Anterior cingulate cortex (tissue), 58 donors: ENCODE data around the gene SIL1.
"Not testable (repeated sequence)": the region's sequence is repeated elsewhere in the genome, so short reads cannot be mapped to it uniquely, and the experiment has no call there.

Experiments
- DNase-seq, 58 donors: peaks; one replicate each; lab custom pipeline; 2025; lab: John Stamatoyannopoulos, UW

SIL1 gene

DNA sequence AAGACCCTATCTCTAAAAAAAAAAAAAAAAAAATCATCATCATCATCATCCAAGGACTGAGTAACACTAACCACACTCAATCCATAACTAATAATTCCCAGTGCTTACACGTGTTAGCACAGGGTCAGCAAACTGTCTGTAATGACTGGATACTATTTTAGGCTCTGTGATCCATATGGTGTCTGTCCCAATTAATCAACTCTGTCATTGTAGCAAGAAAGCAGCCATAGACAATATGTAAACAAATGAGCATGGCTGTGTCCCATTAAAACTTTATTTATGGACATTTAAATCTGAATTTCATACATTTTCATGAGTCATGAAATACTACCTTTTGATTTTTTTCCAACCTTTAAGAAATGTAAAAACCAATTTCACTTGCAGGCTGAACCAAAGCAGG, 148.4 kb downstream of the SIL1 start:
- no peak for DNase-seq

DNA sequence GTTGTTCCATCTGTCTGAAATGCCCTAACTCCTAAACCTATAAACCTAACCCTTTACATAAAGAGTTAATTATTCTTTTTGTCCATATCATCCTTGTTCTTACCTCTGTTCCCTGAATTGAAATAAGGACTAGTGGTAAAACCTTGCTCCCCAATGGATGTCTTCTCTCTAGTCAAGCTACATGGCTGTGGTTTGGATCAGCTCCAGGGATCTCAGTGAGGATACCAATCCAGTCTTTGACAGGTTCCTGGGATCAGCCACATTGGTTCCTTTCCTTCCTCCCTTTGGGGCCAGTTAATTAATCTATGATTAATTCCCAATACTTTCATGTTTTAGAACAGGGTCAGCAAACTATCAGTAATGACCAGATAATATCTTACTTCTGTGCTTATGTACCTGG, 151.6 kb downstream of the SIL1 start:
- DNase-seq: no peak

DNA sequence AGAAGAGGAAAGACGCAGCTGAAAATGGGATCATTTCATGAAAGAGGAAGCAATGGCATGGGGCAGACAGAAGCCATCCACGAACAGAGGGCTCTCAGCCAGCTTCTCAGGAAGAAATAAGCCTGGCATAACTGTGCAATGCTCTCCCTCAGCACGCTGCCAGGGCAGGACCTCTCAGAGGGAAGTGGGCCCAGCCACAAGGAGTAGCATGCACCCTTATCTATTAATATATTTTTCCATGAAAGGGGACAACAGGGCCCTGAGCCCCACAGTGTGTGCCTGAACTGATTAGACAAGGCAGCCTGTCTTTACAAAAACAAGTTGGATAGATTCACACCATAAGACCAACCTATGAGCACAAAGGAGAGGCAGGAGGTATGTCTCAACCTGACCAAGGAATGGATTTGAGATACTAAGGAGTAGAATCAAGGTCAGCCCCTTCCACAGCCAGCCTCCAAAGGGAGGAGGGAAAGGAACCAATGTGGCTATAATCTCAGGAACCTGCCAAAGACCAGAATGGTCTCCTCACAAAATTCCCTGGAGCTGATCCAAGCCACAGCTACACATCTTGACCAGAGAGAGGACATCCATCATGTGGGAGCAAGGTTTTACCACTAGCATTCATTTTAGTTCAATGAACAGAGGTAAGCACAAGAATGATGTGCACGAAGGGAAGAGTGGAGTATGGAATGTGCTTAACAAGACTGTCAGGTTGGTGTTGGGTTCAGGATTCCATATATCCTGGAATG, 154.8 kb downstream of the SIL1 start:
- no peak for DNase-seq

DNA sequence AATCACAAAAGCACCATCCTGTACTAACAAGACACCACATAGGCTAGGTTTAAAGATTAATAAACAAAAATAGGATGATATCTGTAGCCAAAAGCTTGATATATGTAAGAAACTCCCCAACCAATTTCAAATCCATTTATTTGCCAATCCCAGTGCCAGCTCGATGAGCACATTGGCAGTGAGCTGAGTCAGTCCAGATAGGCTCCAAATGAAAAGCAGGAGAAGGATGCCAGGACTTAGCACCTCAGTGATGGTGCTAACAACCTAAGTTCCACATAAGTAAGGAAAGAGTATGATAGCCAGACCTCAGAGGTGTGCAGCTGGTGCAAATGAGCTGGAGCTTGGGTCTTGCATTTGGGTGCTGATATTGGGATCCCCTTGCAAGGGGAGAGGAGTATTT, 158.1 kb downstream of the SIL1 start:
- no peak for DNase-seq

DNA sequence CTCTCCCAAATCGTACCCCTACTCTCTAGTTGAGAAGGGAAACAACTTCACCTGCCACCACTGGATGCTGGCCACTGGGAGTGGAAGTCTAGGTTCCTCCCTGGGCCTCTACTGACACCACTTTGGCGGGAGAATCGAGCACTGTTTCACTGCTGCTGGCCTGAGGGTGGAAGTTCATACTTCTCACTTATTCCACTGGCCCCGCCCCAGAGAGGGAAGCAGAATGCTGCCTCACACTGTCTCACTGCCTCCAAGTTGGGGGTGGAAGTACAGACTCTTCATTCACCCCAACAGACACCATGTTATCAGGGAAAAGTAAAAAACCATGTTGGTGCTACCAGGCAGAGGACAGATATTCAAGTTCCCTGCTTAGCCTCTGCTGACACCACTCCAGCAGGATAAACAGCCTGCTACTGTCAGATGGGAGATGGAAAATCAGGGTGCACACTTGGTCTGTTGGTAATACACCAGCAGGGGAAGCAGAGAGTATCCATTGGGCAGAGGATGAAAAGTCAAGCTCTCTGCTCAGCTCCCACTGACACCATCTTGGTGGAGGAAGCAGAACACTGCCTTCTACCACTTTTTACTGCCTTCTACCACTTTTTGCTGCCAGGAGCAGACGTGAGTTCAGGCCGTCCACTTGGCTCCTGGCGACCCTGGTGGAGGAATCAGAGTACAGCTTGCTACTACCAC, 159.4 kb downstream of the SIL1 start:
- DNase-seq: no peak

DNA sequence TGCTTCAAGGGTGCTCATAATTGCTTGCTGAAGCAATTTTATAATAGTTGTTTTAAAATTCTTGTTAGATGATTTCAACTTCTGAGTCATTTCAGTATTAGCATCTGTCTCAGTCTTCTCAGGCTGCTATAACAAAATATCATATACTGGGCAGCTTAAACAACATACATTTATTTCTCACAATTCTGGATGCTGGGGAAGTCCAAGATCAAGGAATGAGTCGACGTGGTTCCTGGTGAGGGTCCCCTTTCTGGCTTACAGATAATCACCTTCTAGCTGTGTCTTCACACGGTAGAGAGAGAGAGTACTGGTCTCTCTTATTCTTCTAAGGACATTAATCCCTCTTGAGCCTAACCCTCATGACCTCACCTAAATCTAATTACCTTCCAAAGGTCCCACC, 160.4 kb downstream of the SIL1 start:
- no peak for DNase-seq

DNA sequence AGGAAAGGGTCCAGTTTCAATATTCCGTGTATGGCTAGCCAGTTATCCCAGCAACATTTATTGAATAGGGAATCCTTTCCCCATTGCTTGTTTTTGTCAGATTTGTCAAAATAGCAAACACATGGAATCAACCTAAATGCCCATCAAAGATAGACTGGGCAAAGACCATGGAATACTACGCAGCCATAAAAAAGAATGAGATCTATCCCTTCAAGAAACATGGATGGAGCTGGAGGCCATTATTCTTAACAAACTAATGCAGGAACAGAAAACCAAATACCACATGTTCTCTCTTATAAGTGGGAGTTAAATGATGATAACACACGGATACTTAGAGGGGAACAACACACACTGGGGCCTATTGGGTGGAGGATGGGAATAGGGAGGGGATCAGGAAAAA, 161.8 kb downstream of the SIL1 start:
- not testable (repeated sequence) for DNase-seq

DNA sequence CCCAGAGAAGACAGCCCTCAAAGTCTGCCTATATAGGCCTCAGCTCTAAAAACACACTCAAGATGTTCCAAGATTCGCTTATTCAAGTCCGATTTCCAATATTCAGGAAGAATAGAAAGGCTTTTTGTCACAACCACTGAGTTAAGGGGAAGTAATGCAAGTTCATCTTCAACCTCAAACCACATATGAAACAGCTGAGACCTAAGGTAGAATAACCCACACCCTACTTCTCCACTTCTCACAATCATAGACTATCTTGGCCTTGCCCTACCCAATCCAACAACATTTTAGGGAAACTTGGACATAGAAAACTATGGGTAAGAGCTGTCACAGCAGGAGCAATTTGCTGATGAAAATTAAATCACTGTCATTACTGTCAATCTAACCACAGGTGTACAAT, 171.0 kb downstream of the SIL1 start:
- DNase-seq: no peak

DNA sequence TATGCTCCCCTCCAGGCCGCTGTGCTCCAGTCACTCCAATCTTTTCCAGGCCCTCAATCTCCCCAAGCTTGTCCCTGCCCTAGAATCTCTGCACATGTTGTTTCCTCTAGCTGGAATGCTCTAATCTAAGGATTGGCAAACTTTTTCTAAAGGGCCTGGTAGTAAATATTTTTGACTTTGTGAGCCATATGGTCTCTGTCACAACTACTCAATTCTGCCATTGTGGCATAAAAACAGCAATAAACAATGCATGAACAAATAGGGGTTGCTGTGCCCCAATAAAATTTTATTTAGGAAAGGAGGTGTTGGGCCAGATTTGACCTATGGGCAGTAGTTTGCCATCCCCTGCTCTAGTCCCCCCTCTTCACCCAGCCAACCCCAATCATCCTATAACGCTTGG, 172.5 kb downstream of the SIL1 start:
- no peak for DNase-seq

DNA sequence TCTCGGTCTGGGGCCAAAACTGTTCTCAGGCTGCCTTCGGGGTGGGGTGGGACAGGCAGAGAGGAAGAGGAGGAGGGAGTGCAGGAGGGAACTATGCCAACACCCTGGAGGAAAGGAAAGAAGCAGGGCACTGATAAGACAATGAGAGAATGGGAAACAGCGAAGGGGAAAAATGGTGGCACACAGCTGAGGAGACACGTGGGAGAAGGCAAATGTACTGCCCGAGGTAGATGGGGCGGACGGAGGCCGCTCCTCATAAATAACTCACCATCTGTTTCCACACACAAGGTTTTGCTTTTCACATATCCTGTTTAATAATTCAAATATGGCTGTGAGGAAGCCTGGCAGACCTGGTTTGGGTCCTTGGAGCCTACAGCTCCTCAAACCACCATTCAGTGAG, 174.9 kb downstream of the SIL1 start:
- DNase-seq: no peak

DNA sequence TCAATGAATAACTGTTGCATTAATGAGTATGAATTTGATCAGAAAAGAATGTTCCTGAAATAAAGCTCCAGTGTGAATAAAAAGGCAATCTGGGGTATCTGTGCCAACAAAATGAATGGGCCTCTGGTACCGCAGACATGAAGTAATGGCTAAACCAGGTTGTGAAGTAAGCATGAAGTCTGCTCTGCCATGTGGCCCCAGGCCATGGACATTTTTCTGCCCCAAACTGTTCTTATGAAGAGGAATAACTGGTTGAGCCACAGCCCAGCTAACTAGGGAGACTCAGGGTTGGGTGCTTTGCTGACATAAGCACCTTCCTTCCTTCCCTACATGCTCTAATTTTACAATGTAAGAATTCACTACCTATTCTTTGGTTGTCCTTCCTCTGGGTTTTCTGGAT, 175.6 kb downstream of the SIL1 start:
- no peak for DNase-seq

DNA sequence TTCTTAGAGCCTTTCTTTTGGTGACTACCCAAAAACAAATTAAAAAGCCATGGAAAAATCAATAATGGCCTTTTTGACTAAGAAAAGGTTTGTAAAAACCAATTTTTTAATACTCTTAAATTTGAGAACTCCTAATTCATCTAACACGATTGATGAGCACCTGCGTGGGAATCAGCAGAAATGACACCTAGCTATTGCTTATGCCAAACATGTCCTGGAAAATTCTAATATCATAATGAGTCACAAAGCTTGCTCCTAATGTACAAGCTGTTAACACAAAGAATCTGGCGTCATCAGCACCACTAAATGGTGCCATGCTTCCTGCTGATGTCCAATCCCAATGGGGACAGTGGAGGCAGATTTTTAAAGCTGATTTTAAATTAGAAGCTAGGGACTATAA, 176.8 kb downstream of the SIL1 start:
- DNase-seq: no peak

DNA sequence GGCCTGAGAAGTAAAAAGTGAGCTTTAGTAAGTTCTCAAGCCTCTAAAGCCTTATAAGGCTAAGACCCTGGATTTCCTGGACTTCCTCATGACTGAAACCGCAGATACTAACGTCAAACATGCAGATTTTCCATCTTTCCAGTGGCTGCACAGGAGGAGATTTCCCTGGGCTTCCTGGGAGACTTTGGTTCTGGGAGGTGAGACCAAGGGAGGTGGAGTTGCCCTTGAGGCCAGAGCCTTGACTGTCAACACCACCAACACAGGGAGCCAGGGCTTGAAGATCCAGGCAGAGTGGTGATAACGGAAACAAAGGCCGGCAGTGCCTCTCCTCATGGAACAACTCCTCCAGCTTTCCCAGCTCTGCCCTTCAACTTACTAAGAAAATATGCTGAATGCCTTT, 178.3 kb downstream of the SIL1 start:
- no peak for DNase-seq

DNA sequence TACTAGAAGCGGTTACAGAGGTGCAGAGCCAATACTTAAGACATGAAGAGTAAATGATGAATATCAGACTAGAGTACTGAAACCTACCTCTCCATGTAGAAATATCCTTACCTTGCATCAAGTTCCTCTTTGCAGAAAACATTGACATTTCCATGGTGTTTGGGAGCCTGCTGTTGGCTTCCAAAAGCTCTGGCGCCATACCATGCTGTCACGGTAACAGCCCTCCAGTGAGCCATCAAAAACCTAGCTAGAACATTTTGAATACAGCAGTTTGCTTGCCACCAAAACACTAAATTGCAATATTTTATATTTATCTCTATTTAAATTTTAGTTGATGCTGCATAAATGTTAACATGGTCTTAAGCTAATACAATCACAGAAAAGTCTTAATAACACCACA, 179.0 kb downstream of the SIL1 start:
- no peak for DNase-seq

DNA sequence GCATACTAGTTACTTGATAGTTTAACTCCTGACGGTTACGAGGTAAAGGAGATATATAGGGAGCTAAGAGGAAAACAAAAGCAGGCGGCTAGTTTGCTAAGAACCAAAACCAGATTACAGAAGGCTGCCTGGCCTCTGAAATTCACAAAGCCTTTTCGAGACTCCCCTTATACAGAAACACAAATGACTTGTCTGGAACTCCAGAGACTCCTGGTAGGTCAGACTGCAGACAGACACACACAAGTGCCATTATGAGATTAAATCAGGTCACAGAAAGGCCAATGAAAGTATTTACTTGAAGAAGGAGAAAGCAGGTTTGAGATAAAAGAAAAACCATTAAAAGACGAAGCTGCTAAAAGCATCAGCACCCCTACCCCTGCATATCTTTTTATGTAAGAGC, 180.5 kb downstream of the SIL1 start:
- no peak for DNase-seq

DNA sequence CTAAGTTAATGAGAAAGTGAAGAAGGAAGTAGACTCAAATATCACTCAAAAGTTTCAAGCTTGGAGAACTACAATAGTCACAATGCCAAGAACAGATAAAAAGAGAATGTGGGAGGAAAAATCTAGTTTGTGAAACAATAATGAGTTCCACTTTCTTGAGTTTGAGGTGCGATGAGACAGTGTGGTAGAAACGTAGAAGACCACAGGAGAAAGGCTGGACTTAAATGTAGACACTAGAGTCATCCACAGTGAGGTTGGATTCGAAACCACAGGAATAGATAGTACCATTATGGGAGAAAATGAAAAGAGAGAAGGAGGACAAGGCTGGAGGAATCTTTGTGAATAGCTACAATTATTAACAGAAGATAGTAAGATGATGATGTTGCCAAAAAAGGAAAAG, 182.0 kb downstream of the SIL1 start:
- no peak for DNase-seq

DNA sequence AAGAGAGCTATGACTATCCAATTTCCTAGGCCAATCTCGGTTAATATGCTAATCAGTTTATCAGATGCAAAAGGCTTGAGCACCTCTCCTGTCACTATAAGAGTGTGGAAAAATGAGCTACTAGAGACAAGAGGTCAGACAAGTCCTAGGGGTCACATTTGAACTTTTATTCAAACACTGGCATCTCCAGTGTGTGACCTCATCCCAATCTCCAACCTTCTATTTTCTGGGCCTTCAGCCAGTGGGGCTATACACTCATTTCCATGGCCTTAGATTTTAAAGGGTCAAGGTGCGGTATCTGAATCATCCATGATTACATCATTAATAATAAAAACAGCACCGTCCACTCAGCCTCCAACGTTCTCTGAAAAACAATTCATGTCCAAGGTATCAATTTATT, 183.4 kb downstream of the SIL1 start:
- no peak for DNase-seq

DNA sequence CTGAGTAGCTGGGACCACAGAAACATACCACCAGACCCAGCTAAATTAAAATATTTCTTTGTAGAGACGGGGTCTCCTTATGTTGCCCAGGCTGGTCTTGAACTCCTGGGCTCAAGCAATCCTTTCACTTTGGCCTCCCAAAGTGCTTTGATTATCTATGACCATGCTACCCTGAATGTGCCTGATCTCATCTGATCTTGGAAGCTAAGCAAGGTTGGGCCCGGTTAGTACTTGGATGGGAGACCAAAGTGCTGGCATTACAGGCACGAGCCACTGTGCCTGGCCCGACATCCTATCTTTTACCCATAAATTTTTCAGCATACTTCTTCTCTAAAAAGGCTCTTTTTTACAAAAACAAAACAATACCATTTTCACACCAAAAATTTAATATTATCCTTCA, 186.0 kb downstream of the SIL1 start:
- DNase-seq: no peak

DNA sequence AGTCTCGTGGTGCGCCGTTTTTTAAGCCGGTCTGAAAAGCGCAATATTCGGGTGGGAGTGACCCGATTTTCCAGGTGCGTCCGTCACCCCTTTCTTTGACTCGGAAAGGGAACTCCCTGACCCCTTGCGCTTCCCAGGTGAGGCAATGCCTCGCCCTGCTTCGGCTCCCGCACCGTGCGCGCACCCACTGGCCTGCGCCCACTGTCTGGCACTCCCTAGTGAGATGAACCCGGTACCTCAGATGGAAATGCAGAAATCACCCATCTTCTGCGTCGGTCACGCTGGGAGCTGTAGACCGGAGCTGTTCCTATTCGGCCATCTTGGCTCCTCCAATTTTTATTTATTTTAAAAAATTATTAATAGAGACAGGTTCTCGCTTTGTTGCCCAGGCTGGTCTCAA, 187.0 kb downstream of the SIL1 start:
- not testable (repeated sequence) for DNase-seq

DNA sequence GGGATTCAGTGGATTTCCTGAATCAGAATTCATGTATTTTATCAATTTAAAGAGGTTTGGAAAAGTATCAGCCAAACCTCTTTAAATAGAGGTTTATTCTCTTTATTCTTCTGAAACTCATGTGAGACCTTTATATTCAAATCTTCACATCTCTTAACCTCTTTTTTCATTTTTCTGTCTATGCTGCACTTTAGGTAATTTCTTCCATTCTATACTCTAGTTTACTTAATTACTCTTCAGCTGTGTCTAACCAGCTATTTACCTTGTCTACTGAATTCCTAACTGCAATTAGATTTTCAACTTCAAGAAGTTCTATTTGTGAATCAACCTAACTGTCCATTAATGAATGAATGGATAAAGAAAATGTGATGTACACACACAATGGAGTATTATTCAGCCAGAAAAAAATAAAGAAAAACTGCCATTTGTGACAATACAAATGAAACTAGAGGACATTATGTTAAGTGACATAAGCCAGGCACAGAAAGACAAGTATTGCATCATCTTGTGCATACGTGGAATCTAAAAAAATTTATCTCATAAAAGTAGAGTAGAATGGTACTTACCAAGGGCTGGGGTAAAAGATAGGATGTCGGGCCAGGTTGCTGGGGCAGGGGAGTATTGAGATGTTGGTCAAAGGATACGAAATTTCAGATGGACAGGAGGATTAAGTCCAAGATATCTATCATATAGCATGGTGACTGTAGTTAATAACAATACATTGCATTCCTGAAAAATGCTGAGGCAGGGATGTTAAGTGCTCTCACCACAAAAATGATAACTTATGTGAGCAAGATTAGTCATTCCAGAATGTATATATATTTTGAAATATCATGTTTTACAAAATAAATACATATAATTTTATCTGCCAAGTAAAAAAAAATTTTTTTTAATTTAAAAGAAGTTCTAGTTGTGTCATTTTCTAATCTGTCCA, 193.5 kb downstream of the SIL1 start:
- no peak for DNase-seq

DNA sequence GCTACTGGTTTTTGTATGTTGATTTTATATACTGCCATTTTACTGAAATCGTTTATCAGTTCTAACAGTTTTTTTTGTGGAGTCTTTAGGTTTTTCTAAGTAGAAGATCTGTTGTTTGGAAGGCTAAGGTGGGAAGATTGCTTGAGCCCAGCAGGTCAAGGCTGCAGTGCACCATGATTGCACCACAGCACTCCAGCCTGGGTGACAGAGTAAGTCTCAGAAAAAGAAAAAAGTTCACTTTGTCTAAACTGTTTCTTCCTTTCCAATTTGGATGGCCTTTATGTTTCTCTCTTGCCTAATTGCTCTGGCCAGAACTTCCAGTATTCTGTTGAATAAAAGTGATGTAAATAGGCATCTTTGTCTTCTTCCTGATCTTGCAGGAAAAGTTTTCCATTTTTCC, 198.5 kb downstream of the SIL1 start:
- no peak for DNase-seq
